Measurements from ENCODE around the gene MAT2B.
A peak's percentile ranks its signal among the peaks of the same experiment; 100 is the strongest.

Gene MAT2B

GRCh38 chr5:163562071-163562470 is 56.7 kb downstream of the MAT2B start:
- no peak for DNase-seq

GRCh38 chr5:163563112-163563511 is 57.7 kb downstream of the MAT2B start:
- DNase-seq, result no peak

GRCh38 chr5:163563880-163564279 is 58.5 kb downstream of the MAT2B start:
- no peak for DNase-seq

GRCh38 chr5:163564321-163564938 is 59.0 kb downstream of the MAT2B start:
- peak; percentile 46 for DNase-seq

- DNase-seq, result no peak
These were observed 60.1 kb downstream of the MAT2B start for GRCh38 chr5:163565492-163565891.

- DNase-seq, result no peak
These were observed 60.7 kb downstream of the MAT2B start for GRCh38 chr5:163565931-163566608.

GRCh38 chr5:163566678-163567077 is 61.3 kb downstream of the MAT2B start:
- DNase-seq, result no peak

GRCh38 chr5:163567811-163568210 is 62.4 kb downstream of the MAT2B start:
- DNase-seq, result no peak

Data from CD4-positive, alpha-beta T cell treated with Interleukin-15 for 1 hour (primary cell).